H1 (cell line): Measurements from ENCODE around the gene LDLRAP1. TPM values are rescaled to one million over a fixed set of nuclear protein-coding genes. Genes with fewer than 3 reads are reported as not detected.

ENCODE experiments used
- MAX ChIP-seq: IDR thresholded peaks from 2 replicates; pipeline ENCODE4 v1.6.1; 2012; ENCODE audit warnings: inconsistent platforms
- polyA plus RNA-seq, 7 experiments: library from polyadenylated mRNA; depleted of rRNA in 3 of 7; stranded (reverse) in 5 of 7; unstranded in 2 of 7; fragments of >200 nt in 5 of 7; fragments of 200-250 nt in 2 of 7; gene quantifications; 1 replicate in 5 of 7; 2 replicates in 1 of 7; 4 replicates in 1 of 7; pipeline versions ENCODE4 v1.2.1 to v1.2.3, GENCODE V29; 2011 to 2013; ENCODE audit warnings: missing spikeins in 2 of 7, mixed read lengths in 2 of 7
- total RNA-seq: library from RNA; stranded (reverse); fragmentation: NEBNext Ultra II Directional; extraction: Animal tissue kit (Norgen Biotek cat#: 25700); gene quantifications from 2 replicates; pipeline ENCODE4 v1.2.1, GENCODE V29; 2021

Gene LDLRAP1
- total and polyA plus RNA-seq, 2 of the 8 experiments (the other 6 are each of a cell fraction or from before 2014, with no cell fraction given), result 12.8 to 13.2 TPM

DNA sequence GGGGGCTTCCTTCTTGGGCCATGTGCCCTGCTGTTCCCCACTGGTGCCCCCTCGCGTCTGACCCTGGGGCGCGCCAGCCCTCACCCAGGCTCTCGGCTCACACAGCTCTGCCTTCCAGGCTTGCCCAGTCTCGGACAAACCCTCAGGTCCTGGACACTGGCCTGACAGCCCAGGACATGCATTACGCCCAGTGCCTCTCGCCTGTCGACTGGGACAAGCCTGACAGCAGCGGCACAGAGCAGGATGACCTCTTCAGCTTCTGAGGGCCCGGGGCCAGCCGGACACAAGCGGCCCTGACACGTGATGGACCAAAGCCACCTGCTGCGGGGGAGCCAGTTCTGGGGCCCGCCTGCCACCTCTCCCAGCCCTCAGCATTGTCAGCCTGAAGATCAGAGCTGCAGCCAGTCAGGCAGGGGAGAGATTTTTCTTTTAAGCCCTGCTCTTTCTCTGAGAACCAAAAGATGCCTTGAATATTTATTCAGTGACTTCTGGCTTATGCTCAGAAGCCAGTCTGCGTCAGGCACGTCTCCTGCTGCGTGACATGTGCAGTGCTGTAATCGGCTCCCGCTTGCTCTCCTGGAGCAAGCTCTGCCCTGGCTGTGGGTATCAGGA is 23.4 kb downstream of the LDLRAP1 start (continued):
- peak; percentile 64 for TF ChIP-seq MAX
